ENCODE data around the gene CDCA7L. TPM values are rescaled to one million over a fixed set of nuclear protein-coding genes. Genes with fewer than 3 reads are reported as not detected.
"Not testable (repeated sequence)": the region's sequence is repeated elsewhere in the genome, so short reads cannot be mapped to it uniquely, and the experiment has no call there.

Gene CDCA7L
- total RNA-seq, 2 donors from 2014 or later: 39.5 to 41.1 TPM

DNA sequence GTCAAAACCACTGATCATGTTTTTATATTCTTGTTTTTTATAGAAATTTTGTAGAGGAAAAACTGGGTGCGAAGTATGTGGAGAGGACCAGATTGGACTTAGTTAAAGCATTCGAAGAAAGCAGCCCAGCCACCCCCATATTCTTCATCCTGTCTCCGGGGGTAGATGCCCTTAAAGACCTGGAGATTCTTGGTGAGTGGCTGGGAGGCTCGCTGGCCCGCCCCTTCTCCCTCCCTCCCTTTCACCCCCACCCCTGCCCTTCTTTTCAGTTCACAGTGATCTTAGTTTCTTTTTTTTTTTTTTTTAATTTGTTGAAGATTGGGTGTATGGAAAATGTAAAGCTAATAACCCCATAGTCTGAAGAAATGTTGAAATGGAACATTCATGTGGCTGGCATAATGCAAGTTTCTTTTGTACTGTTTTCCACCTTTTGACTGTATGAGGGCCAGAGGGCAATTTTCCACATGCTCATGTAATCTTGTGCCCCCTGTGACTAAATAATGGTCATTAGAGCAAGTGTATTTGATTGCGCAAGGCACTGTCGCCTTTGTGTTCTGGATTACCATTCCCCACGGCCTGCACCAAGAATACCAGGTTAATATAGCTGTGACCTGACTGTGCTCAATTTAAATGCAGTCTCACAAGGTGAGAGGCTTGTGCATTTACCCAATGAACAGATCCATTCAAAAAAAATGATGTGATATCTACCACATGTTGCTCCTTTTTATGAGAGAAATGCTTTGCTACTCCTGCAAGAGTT is 77.7 kb downstream of the CDCA7L start:
- Mint-ChIP-seq H3K27me3 (ENCODE audit: insufficient read depth) (peaks cover 3% of the 10 kb centered on the region), H3K36me3 (ENCODE audit: low read depth) (no peaks in the 10 kb centered on the region), H3K4me1 (peaks cover 16% of the 10 kb centered on the region), H3K27ac (no peak overlapping the region), H3K9me3 (no peaks in the 10 kb centered on the region), H3K4me3 (no peak overlapping the region)
- 73 to 79% methylated on average over 3 to 8 of the region's 8 CpGs for WGBS, 2 experiments (ENCODE audit: insufficient coverage in 1 of 2, insufficient read length in 1 of 2)
- Histone ChIP-seq H3K9ac (ENCODE audit: extremely low read depth, low read length, poor library complexity, severe bottlenecking) (no peak overlapping the region), H3K27ac (ENCODE audit: low read depth, low read length) (peak overlapping the region; percentile 91), H3K36me3 (ENCODE audit: control insufficient read depth, insufficient read depth, low read length) (no peaks in the 10 kb centered on the region), H3K4me1 (ENCODE audit: control insufficient read depth, insufficient read depth, low read length) (no peaks in the 10 kb centered on the region), H3K4me3 (ENCODE audit: low read length) (no peak overlapping the region), H3K9me3 (ENCODE audit: control insufficient read depth, low read length) (no peaks in the 10 kb centered on the region), H3K27me3 (ENCODE audit: control insufficient read depth, insufficient read depth, low read length, poor library complexity, severe bottlenecking) (no peaks in the 10 kb centered on the region)
- TF ChIP-seq CTCF (conservative IDR thresholded peaks at IDR 0.05): no peak
- DNase-seq: no peak

DNA sequence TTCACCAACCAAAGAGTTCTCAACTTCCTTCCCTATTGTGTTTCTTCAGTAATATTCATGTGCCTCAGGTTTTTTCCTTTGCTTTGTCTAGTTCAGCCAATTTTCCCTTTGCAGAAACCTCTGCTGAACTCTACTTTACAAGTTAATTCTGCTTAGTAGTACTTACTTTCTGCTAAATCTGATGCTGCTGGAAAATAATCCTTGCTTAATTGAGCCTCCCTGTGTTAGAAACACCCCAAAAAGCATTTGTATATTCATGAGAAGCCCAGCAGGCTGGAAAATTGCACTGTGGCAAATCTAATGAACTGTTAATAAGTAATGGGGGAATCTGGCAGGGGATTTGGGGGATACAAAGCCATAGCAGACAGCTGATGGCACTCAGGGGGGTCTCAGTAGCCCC is 78.5 kb downstream of the CDCA7L start:
- H3K4me1 Mint-ChIP-seq: peaks cover 16% of the 10 kb centered on the region

GRCh38 chr7:21866731-21867130 is 79.0 kb downstream of the CDCA7L start:
- H3K4me3 Mint-ChIP-seq: no peak overlapping the region

More for the DNA sequence above, 78.5 kb downstream of the CDCA7L start:
- TF ChIP-seq CTCF (conservative IDR thresholded peaks at IDR 0.05): no peak
- Mint-ChIP-seq H3K4me3 (no peak overlapping the region), H3K9me3 (no peaks in the 10 kb centered on the region), H3K27ac (no peak overlapping the region), H3K36me3 (ENCODE audit: low read depth) (no peaks in the 10 kb centered on the region), H3K27me3 (ENCODE audit: insufficient read depth) (peaks cover 3% of the 10 kb centered on the region)
- Histone ChIP-seq H3K4me3 (ENCODE audit: low read length) (no peak overlapping the region), H3K27ac (ENCODE audit: low read depth, low read length) (peak overlapping the region; percentile 91), H3K27me3 (ENCODE audit: control insufficient read depth, insufficient read depth, low read length, poor library complexity, severe bottlenecking) (no peaks in the 10 kb centered on the region), H3K36me3 (ENCODE audit: control insufficient read depth, insufficient read depth, low read length) (no peaks in the 10 kb centered on the region), H3K9me3 (ENCODE audit: control insufficient read depth, low read length) (no peaks in the 10 kb centered on the region), H3K4me1 (ENCODE audit: control insufficient read depth, insufficient read depth, low read length) (no peaks in the 10 kb centered on the region), H3K9ac (ENCODE audit: extremely low read depth, low read length, poor library complexity, severe bottlenecking) (no peak overlapping the region)
- DNase-seq: no peak

GRCh38 chr7:21865631-21866204 is 80.0 kb downstream of the CDCA7L start:
- not testable (repeated sequence) for H3K27me3 Mint-ChIP-seq (ENCODE audit: insufficient read depth); DNase-seq; H3K36me3 ChIP-seq (ENCODE audit: control insufficient read depth, insufficient read depth, low read length); H3K9me3 Mint-ChIP-seq; H3K9ac ChIP-seq (ENCODE audit: extremely low read depth, low read length, poor library complexity, severe bottlenecking); H3K4me1 ChIP-seq (ENCODE audit: control insufficient read depth, insufficient read depth, low read length); H3K27ac Mint-ChIP-seq; H3K27me3 ChIP-seq (ENCODE audit: control insufficient read depth, insufficient read depth, low read length, poor library complexity, severe bottlenecking); H3K4me3 Mint-ChIP-seq; H3K4me3 ChIP-seq (ENCODE audit: low read length); H3K9me3 ChIP-seq (ENCODE audit: control insufficient read depth, low read length); H3K27ac ChIP-seq (ENCODE audit: low read depth, low read length); H3K36me3 Mint-ChIP-seq (ENCODE audit: low read depth)
- WGBS, 2 experiments (ENCODE audit: insufficient coverage in 1 of 2, insufficient read length in 1 of 2): 92 to 93% methylated on average over 4 to 7 of the region's 7 CpGs
- H3K4me1 Mint-ChIP-seq: peaks cover 16% of the 10 kb centered on the region

More at GRCh38 chr7:21866731-21867130, 79.0 kb downstream of the CDCA7L start:
- TF ChIP-seq CTCF (conservative IDR thresholded peaks at IDR 0.05): no peak
- peaks cover 3% of the 10 kb centered on the region for H3K27me3 Mint-ChIP-seq (ENCODE audit: insufficient read depth)
- H3K9me3 Mint-ChIP-seq: no peaks in the 10 kb centered on the region
- Histone ChIP-seq H3K4me1 (ENCODE audit: control insufficient read depth, insufficient read depth, low read length) (no peaks in the 10 kb centered on the region), H3K27me3 (ENCODE audit: control insufficient read depth, insufficient read depth, low read length, poor library complexity, severe bottlenecking) (no peaks in the 10 kb centered on the region), H3K36me3 (ENCODE audit: control insufficient read depth, insufficient read depth, low read length) (no peaks in the 10 kb centered on the region), H3K4me3 (ENCODE audit: low read length) (no peak overlapping the region), H3K27ac (ENCODE audit: low read depth, low read length) (peak overlapping the region; percentile 91), H3K9ac (ENCODE audit: extremely low read depth, low read length, poor library complexity, severe bottlenecking) (no peak overlapping the region), H3K9me3 (ENCODE audit: control insufficient read depth, low read length) (no peaks in the 10 kb centered on the region)
- no peaks in the 10 kb centered on the region for H3K36me3 Mint-ChIP-seq (ENCODE audit: low read depth)
- no peak overlapping the region for H3K27ac Mint-ChIP-seq
- peaks cover 16% of the 10 kb centered on the region for H3K4me1 Mint-ChIP-seq
- 38 to 67% methylated on average over 1 of the region's 1 CpG for whole genome bisulfite sequencing, 2 experiments (ENCODE audit: insufficient coverage in 1 of 2, insufficient read length in 1 of 2)
- DNase-seq: no peak
